Keratinocyte (primary cell): ENCODE results near the gene ADGRB3. TPM values are rescaled to one million over a fixed set of nuclear protein-coding genes. Genes with fewer than 3 reads are reported as not detected.

Source experiments
- DNase-seq: peaks from one replicate; pipeline ENCODE4 v3.0.0-alpha.2; 2011; ENCODE audit warnings: low read depth, missing footprints, low spot score
- FAIRE-seq: peaks from 2 replicates; lab custom pipeline; 2011; peaks lifted over from hg19 to GRCh38; lab: Jason Lieb, UNC
- H2AFZ ChIP-seq: 2 replicates; pipeline ENCODE4 v1.6.0; 2012; ENCODE audit warnings: low read length, control low read depth, inconsistent platforms; ENCODE audit not compliant: control insufficient read depth
- H3K27ac ChIP-seq: 2 replicates; pipeline ENCODE4 v1.5.1; 2011; ENCODE audit warnings: low read length; ENCODE audit not compliant: control insufficient read depth, insufficient read depth
- H3K27me3 ChIP-seq: 3 replicates; pipeline ENCODE4 v1.6.0; 2011; ENCODE audit warnings: low read length; ENCODE audit not compliant: control insufficient read depth, insufficient read depth; ENCODE audit errors: extremely low read depth
- H3K36me3 ChIP-seq, 2 experiments: 2 replicates in 1 of 2; 3 replicates in 1 of 2; pipeline ENCODE4 v1.5.1; 2011; ENCODE audit warnings: low read length in 2 of 2, mild to moderate bottlenecking in 1 of 2; ENCODE audit not compliant: control insufficient read depth in 2 of 2, insufficient read depth in 2 of 2; ENCODE audit errors: extremely low read depth in 1 of 2
- H3K4me1 ChIP-seq: 3 replicates; pipeline ENCODE4 v1.5.1; 2011; ENCODE audit warnings: low read length; ENCODE audit not compliant: control insufficient read depth, insufficient read depth; ENCODE audit errors: extremely low read depth
- H3K4me2 ChIP-seq: 3 replicates; pipeline ENCODE4 v1.6.0; 2011; ENCODE audit warnings: low read depth, low read length; ENCODE audit not compliant: control insufficient read depth, insufficient read depth; ENCODE audit errors: extremely low read depth
- H3K4me3 ChIP-seq, 3 experiments: fragments of 200-600 bp in 1 of 3; sonication (generic) in 1 of 3; 2 replicates in 2 of 3; 3 replicates in 1 of 3; pipeline ENCODE4 v1.5.1; 2011 to 2016; ENCODE audit warnings: low read length in 3 of 3, mild to moderate bottlenecking in 3 of 3, control low read depth in 2 of 3, inconsistent platforms in 1 of 3, low read depth in 1 of 3, mixed read lengths in 1 of 3, mixed run types in 1 of 3, moderate library complexity in 1 of 3; ENCODE audit not compliant: control insufficient read depth in 2 of 3, insufficient read depth in 2 of 3; ENCODE audit errors: extremely low read depth in 1 of 3
- H3K79me2 ChIP-seq: 2 replicates; pipeline ENCODE4 v1.6.0; 2012; ENCODE audit warnings: low read length; ENCODE audit not compliant: control insufficient read depth, insufficient read depth
- H3K9ac ChIP-seq: 3 replicates; pipeline ENCODE4 v1.6.0; 2011; ENCODE audit warnings: low read length; ENCODE audit not compliant: control insufficient read depth, insufficient read depth; ENCODE audit errors: extremely low read depth
- H3K9me1 ChIP-seq: 3 replicates; pipeline ENCODE4 v1.6.0; 2011; ENCODE audit warnings: low read length; ENCODE audit not compliant: control insufficient read depth, insufficient read depth; ENCODE audit errors: extremely low read depth
- H3K9me3 ChIP-seq: 2 replicates; pipeline ENCODE4 v1.5.1; 2012; ENCODE audit warnings: low read depth, low read length; ENCODE audit not compliant: control insufficient read depth
- H4K20me1 ChIP-seq: 3 replicates; pipeline ENCODE4 v1.6.0; 2011; ENCODE audit warnings: low read length; ENCODE audit not compliant: control insufficient read depth, insufficient read depth; ENCODE audit errors: extremely low read depth
- CTCF ChIP-seq, 3 experiments: IDR thresholded peaks in 1 of 3; conservative IDR thresholded peaks in 1 of 3; optimal IDR thresholded peaks in 1 of 3; 2 replicates in 2 of 3; 3 replicates in 1 of 3; pipeline versions ENCODE3 to v1.5.1; 2011; ENCODE audit warnings: low read length in 3 of 3, mild to moderate bottlenecking in 3 of 3, moderate library complexity in 2 of 3, control low read depth in 1 of 3, inconsistent platforms in 1 of 3; ENCODE audit not compliant: insufficient read depth in 2 of 3; ENCODE audit errors: extremely low read depth in 1 of 3
- EZH2 ChIP-seq: IDR thresholded peaks from one replicate; pipeline ENCODE4 v1.6.1; 2012; ENCODE audit warnings: inconsistent platforms, mild to moderate bottlenecking, low read length, moderate library complexity
- dilution Hi-C: fragments of 300-500 bp; cut with MboI; formaldehyde crosslinking; loops from one replicate; pipeline ENCODE4 v1.7.0; 2020; ENCODE audit warnings: low sequenced_read_pairs; ENCODE audit not compliant: extremely low pct_ligation_motif_present
- polyA plus RNA-seq, 5 experiments: library from polyadenylated mRNA; depleted of rRNA in 3 of 5; stranded (reverse) in 3 of 5; stranded (forward) in 1 of 5; unstranded in 1 of 5; fragments of >200 nt; gene quantifications; 1 replicate in 1 of 5; 2 replicates in 3 of 5; 3 replicates in 1 of 5; pipeline versions ENCODE4 v1.2.1 to v1.2.3, GENCODE V29; 2011 to 2012; ENCODE audit warnings: missing spikeins in 2 of 5, low read depth in 1 of 5, low replicate concordance in 1 of 5

ADGRB3 gene
- polyA plus RNA-seq, 1 donor (not counting 4 experiments of a cell fraction or from before 2014, with no cell fraction given): not detected

DNA sequence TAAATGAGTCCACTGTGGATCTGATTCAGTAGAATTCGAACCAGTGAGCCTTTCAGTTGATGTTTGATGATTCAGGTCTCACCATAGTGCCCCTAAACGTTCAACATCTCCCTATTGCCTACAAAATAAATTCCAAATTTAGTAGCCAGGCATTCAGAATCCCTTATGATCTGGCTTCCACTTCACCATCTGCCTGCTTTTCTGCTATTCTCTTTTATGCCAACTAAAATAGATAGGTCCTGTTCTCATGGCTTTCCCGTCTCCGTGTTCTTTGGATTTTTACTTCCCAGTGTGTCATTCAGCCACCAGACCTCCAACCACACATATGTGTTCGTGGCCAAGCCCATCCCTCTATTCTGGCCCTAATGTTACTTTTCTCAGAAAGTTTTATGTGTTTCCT lies 751.3 kb downstream of the ADGRB3 start:
- DNase-seq (no peak), FAIRE-seq (no peak)
- Histone ChIP-seq H3K9me3 (no peaks in the 10 kb centered on the region), H4K20me1 (no peaks in the 10 kb centered on the region), H3K4me3 (no peak overlapping the region), H3K27me3 (no peaks in the 10 kb centered on the region), H3K27ac (no peak overlapping the region), H3K4me2 (no peak overlapping the region), H2AFZ (no peak overlapping the region), H3K9me1 (no peaks in the 10 kb centered on the region), H3K36me3 (no peaks in the 10 kb centered on the region), H3K9ac (no peak overlapping the region), H3K79me2 (no peaks in the 10 kb centered on the region), H3K4me1 (no peaks in the 10 kb centered on the region)
- dilution Hi-C loops: no loop called here
- TF ChIP-seq EZH2 (no peak), CTCF (optimal IDR thresholded peaks at IDR 0.05 in 1 of 3, IDR thresholded peaks at IDR 0.05 in 1 of 3, conservative IDR thresholded peaks at IDR 0.05 in 1 of 3; ENCODE audit: extremely low read depth in 1 of 3, insufficient read depth in 2 of 3, low read length in 3 of 3) (no peak)

GRCh38 chr6:69390125-69390524 lies 755.0 kb downstream of the ADGRB3 start:
- FAIRE-seq (no peak), DNase-seq (no peak)
- dilution Hi-C loops: no loop called here
- no peak overlapping the region for H3K4me2 ChIP-seq
- no peaks in the 10 kb centered on the region for H3K27me3 ChIP-seq
- H4K20me1 ChIP-seq: no peaks in the 10 kb centered on the region
- no peaks in the 10 kb centered on the region for H3K4me1 ChIP-seq
- H3K27ac ChIP-seq: no peak overlapping the region
- no peak overlapping the region for H2AFZ ChIP-seq
- no peaks in the 10 kb centered on the region for H3K9me1 ChIP-seq
- no peaks in the 10 kb centered on the region for H3K79me2 ChIP-seq
- no peak overlapping the region for H3K9ac ChIP-seq
- no peaks in the 10 kb centered on the region for H3K9me3 ChIP-seq
- no peak overlapping the region for H3K4me3 ChIP-seq
- no peaks in the 10 kb centered on the region for H3K36me3 ChIP-seq
- TF ChIP-seq CTCF (optimal IDR thresholded peaks at IDR 0.05 in 1 of 3, IDR thresholded peaks at IDR 0.05 in 1 of 3, conservative IDR thresholded peaks at IDR 0.05 in 1 of 3; ENCODE audit: extremely low read depth in 1 of 3, insufficient read depth in 2 of 3, low read length in 3 of 3) (no peak), EZH2 (no peak)
